COR-L47 (cell line): Measurements from ENCODE around the gene ROBO1.

Experiments used
- DNase-seq: peaks from one replicate; lab custom pipeline; 2025; lab: John Stamatoyannopoulos, UW

The ROBO1 gene

GRCh38 chr3:79461129-79461792, 306.5 kb downstream of the ROBO1 start:
- no peak for DNase-seq

DNA sequence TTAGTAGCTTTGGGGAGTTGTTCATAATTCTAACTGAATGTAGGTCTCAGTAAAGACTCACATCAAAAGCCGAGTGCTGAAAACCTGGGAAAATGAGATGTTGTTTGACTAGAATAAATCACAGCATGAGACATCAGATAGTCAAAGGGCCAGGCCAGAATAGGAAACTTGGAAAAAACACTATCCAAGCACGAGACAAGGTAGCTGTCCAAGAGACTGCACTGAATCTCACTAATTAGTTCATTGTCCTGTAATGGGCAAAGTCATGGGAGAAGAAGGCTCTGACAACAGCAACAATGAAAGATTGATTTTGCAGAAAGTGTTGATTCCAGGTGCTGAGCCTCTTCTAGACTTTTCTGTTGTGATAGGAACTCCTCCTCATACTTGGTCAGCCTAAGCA, 314.2 kb downstream of the ROBO1 start:
- no peak for DNase-seq

- DNase-seq = no peak
Observed at GRCh38 chr3:79436387-79436786, 331.4 kb downstream of the ROBO1 start.

- DNase-seq = no peak
Observed at GRCh38 chr3:79427081-79427480, 340.7 kb downstream of the ROBO1 start.

DNA sequence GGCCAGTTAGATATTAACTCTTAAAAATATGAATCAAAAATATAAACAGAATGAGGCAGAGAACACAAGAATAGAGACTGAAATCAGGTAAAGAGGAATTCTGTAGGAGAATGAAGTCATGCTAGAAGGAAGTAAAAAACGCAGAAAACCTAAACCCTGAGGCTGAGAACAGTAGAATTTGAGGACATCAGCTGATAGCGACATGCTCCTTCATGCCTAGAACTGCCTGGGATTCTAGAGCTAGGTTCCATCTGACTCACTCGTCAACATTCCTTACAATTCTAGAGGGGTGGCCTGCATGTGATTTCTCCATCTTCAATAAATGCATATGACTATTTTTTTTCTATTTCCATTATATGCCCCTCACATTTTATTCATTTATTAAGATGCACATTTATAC, 343.0 kb downstream of the ROBO1 start:
- no peak for DNase-seq

DNA sequence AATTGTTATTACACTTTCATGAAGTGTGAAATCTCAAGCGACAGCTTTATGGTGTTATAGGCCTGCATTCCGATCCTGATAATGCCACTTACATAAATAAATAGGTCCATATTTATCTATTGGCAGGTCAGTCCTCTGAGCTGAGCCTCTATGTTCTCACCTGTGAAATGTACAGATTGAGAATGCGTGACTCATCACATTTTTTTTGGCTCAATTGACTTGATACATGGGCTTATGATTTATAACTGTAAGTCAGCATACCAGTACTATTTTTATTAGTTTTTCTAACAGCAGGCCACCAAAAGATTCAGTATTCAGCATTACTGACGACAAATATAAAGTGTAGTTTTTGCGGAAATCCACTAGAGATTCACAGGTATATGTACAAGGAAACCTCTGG, 344.4 kb downstream of the ROBO1 start:
- no peak for DNase-seq

- no peak for DNase-seq
Observed at GRCh38 chr3:79421273-79421672, 346.5 kb downstream of the ROBO1 start.

DNA sequence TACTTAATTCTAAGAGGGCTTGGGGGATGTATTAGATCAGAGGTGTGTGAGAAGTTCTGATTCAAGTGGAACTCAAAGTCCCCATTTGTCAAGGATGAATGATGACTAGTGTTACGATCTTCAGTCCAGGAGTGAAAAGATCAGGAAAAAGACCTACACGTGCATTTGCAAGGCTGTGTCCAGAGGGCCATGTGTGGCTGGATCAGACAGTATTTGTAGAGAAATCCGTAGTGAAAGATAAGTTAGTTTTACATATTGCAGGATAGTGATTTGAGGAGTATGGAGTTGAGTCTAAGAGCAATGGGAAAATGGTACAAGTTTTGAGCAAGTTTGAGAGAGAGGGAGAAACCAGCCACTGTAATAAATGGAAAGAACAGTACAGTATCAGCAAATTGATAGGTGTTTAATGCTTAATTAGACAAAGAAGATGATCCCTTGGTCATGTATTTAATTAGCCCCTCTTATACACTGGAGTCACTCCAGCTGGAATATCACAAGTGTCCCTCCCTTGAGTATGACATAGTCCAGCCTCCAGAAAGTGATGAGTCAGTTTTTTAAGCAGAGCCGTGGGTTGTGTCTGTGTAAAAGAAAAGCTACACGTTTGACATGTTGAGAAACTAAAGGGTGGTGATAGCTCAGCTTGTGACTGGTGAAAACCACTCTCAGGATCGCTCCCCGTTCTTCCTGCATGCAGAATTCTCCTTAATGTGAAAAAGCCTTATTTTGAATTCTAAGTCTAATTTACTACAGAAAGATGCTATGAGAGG, 348.8 kb downstream of the ROBO1 start:
- no peak for DNase-seq

- DNase-seq = no peak
Observed at GRCh38 chr3:79415356-79415755, 352.4 kb downstream of the ROBO1 start.

GRCh38 chr3:79414806-79415205, 353.0 kb downstream of the ROBO1 start:
- no peak for DNase-seq

DNA sequence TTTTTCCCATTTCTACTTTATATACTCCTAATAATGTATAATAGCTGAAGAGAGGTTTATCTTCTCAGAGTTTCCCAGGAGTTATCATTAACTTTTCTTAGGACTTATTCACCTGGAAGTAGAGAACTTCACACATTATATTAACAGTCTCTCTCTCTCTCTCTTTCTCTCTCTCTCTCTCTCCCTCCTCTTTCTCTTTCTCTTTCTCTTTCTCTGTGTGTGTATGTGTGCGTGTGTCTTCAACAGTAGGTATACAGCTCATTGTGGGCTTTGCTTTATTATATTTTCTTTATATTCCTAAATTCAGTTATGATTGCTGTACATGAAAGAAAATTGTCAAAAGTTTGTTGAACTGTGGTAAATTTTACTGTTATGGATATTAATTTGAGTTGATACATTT, 353.8 kb downstream of the ROBO1 start:
- DNase-seq = no peak

GRCh38 chr3:79412537-79412936, 355.3 kb downstream of the ROBO1 start:
- DNase-seq = no peak

- no peak for DNase-seq
Observed at GRCh38 chr3:79410617-79411016, 357.2 kb downstream of the ROBO1 start.

GRCh38 chr3:79410136-79410535, 357.7 kb downstream of the ROBO1 start:
- no peak for DNase-seq

DNA sequence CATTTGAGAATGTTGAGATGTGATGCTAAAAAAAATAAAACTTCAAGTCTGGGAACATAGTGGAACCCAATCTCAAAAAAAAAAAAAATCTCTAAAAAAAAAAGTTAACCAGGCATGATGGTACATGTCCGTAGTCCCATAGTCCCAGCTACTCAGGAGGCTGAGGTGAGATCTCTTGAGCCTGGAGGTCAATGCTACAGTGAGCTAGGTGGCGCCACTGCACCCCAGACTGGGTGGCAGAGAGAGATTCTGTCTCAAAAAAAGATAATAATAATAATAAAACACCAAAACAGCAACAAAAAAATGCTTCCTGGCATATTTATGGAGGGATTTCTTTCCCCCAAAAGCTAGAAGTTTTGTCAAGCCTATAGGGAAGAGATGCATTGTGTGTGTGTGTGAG, 361.6 kb downstream of the ROBO1 start:
- DNase-seq = no peak

- no peak for DNase-seq
Observed at GRCh38 chr3:79405183-79405582, 362.6 kb downstream of the ROBO1 start.

- DNase-seq = no peak
Observed at GRCh38 chr3:79396595-79396994, 371.2 kb downstream of the ROBO1 start.

GRCh38 chr3:79392479-79392878, 375.3 kb downstream of the ROBO1 start:
- DNase-seq = no peak

GRCh38 chr3:79390352-79390751, 377.4 kb downstream of the ROBO1 start:
- no peak for DNase-seq

DNA sequence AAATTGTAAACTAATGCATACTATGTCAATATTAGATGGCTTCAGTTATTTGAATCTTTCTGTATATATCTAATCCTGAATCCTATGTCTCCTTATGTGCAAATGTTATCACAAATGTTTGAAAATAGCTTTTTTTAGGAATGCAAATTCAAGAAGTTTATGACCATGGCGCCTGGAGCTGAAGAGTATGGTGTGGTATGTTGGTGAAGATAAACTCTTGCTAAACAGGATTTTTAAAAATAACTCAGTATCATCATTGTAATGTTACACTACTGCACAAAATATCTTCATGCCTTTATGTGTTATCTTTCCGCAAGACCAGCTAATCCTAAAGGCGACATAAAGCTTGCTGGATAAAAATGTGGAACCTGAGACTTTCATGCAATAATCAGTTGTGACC, 382.6 kb downstream of the ROBO1 start:
- DNase-seq = no peak

DNA sequence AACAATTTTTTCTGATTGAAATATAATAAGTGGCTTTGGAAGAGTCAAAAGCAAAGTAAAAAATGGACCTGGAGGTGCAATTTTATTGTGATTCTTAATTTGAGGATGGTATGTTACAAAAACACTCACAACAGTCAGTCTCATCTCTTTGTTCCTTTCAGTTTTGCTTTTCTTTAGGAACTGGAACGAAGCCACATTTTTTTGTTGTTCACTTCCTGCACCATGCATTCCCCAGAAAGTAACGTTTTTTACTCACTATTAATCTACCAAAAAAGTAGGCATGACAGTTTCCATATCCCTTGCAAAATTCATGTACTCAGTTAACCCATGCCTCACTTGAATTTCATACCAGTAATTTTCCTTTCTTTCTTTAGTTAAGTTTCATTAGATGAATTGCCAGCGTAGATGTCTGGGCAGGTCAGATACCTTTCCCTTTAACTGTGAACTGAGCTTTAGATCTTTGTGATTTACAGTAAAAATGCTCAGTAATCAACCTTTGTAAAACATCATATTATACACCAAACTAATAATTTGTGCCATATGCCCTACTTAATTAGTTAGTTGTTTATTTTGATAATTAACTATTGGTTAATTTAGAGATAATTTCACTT, 384.3 kb downstream of the ROBO1 start:
- no peak for DNase-seq

- DNase-seq = no peak
Observed at GRCh38 chr3:79380581-79380980, 387.2 kb downstream of the ROBO1 start.

DNA sequence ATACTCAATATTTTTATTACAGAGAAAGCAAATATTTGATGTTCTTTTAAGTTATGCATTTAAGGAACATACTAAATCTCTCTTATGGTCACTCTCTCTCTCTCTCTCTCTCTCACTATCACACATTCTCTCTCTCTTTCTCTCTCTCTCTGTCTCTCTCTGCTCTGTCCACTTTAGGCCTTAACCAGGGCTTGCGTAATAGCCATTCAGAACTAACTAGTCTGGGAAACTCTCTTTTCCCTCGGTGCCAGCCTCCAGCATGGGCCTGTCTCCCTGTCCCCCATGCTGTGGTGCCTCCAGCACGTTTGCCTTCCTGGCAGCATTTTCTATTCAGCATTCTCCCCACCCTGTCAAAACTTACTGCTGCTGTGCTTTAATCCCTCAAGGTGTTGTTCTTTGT, 389.7 kb downstream of the ROBO1 start:
- no peak for DNase-seq
